Measurements from ENCODE around the gene ACRBP.

Gene ACRBP

DNA sequence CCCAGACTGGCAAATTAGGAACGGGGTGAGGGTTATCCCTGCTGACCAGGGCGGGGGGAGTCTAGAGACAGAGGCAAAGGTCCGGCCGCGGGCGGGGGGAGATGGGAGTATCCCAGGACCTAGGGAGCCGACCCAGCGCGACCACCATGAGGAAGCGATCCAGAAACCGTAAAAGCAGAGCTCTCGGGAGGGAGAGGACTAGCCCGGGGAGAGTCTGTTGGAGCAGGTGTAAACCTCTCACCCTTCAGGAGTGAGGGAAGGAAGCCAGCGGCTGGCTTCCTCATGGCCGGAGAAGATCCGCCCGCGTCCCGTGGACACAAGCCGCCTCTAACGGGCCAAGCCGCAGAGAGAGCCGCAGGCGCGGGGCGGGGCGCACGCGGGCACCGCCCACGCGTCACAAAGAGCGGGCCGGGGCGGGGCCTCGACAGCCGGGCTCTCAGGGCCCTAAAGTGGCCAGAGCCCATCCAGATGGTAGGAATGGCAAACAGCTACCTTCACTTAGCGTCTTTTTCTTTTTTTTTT, at the start of gene ACRBP:
TSS of gene ACRBP (minus strand) at position 350 of the 522 bp plus-strand sequence. CDS start at position 284, 66 bp downstream.
- no peak for DNase-seq (ENCODE audit: low read depth in 2 of 2)

GRCh38 chr12:6695313-6696045, 48.2 kb upstream of the ACRBP start:
- DNase-seq (ENCODE audit: low read depth in 2 of 2) = no peak

- no peak for DNase-seq (ENCODE audit: low read depth in 2 of 2)
Observed at GRCh38 chr12:6694701-6695100, 47.5 kb upstream of the ACRBP start.

GRCh38 chr12:6693832-6694355, 46.7 kb upstream of the ACRBP start:
- DNase-seq (ENCODE audit: low read depth in 2 of 2) = no peak

DNA sequence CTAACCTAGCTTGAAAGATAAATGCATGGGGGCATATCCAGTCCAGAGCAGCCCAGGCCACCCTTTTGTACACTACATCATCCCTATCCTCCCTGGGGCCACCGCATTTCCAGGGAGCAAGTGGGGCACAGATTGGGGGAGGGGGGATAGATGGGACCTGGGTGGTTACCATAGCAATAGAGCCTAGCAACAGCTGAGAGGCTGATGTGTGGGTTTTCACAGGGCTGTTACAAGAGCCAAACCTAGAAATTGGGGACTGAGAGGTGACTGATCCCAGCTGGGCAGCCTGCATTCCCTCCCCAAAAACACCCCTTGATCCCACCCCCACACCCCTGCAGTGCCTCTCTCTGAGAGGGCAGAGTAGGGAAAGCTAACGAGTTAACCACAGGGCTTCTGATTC, 45.7 kb upstream of the ACRBP start:
- DNase-seq (ENCODE audit: low read depth in 2 of 2) = no peak

DNA sequence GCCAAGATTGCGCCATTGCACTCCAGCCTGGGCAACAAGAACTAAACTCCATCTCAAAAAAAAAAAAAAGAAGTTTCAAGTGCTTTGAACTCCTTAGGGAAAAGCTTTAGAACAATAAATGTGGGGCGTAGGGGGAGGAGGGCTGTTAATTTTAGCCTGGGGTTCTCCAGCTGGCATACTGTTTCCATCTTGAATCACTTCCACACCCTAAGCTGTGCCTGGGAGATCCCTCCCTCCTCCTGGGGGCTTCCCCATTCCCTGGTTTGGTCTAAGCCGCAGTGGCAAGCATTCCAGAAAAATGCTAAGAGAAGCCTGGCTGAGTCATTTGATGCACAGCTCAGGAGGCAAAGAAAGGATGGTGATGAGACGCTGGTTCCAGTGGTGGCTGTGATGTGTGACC, 44.2 kb upstream of the ACRBP start:
- no peak for DNase-seq (ENCODE audit: low read depth in 2 of 2)

DNA sequence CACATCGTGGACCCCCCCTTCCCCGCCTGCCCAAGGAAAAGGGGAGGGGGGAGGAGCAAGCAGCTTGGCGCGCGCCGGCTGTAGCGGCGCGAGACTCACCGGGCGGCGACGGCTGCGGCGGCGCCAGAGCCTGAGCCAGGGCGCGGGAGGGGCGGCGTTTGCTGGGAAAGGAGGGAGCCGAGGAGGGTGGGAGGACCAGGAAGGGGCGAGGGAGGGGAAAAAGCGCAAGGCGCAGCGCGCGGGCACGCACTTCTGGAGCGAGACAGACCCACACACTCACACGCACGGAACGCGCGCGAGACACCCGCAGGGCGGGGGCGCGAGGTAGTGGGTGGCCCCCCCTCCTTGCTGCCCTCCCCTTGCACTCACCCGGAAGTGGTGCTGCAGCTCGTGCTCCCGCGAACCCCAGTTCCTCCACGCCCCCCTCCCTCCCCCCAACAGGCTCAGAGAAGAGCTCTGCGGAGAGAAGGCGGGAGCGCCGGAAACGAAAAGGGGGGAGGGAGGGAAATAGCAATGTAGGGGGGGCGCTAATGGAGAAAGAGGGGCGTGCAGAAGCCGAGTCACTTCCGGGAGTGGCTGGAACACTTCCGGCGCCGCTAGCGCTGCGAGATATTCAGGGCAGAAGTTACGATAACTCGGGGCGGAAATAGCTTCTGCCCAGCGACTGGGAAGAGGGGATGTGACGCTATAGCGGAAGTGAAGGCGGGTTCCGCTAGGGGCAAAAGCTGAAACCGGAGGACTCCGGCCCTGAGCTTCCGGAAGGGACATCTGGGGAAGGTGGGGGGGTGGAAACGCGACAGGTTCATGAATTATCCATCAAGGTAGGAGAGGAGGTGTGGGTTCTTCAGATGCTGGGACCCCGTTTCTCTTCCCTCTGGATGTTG, 42.0 kb upstream of the ACRBP start, which contains the start of gene ZNF384:
TSS of gene ZNF384 (minus strand) at position 377 of the 884 bp plus-strand sequence. CDS start 9,855 bp downstream, outside the sequence.
- DNase-seq (ENCODE audit: low read depth in 2 of 2) = peak; percentile 93 to 94

GRCh38 chr12:6688543-6688998, 41.3 kb upstream of the ACRBP start:
- DNase-seq (ENCODE audit: low read depth in 2 of 2) = no peak

- DNase-seq (ENCODE audit: low read depth in 2 of 2) = no peak
Observed at GRCh38 chr12:6685814-6686213, 38.6 kb upstream of the ACRBP start.

DNA sequence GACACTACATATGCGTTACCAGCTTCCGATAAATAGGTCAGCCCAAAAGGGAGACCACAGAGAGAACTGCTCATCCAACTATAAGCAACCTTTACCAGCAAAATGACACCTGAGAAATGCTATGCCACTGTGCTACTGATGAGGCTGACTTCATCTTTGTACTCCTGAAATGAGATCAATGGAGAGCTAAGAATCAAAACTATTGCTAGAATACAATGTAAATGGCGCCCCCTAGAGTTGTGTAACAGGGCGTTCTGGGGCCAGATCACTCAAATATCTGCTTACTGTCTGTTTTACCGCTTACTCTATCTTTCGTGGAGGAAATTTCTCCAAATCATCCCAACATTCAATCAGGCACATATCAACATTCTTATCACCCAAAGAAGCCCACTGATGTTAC, 37.4 kb upstream of the ACRBP start:
- peak in 1 of 2 donors; percentile 17 for DNase-seq (ENCODE audit: low read depth in 2 of 2)

DNA sequence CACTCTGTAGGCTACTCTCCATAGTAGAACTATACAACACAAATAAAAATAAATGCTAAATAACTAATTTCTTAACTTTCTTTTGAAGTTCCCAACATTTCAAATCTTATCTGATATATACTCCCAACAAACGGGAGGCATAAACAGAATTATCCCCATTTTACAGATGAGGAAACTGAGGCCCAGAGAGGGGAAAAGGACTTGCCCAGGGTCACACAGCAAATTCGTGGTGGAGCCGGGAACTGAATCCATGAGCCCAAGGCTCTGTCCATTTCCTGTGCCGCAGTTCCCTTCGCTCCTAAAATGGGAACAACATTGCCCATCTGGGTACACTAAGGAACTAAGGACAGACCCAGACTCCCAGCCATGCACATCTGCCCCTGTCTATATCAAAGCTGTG, 29.7 kb upstream of the ACRBP start:
- no peak for DNase-seq (ENCODE audit: low read depth in 2 of 2)

DNA sequence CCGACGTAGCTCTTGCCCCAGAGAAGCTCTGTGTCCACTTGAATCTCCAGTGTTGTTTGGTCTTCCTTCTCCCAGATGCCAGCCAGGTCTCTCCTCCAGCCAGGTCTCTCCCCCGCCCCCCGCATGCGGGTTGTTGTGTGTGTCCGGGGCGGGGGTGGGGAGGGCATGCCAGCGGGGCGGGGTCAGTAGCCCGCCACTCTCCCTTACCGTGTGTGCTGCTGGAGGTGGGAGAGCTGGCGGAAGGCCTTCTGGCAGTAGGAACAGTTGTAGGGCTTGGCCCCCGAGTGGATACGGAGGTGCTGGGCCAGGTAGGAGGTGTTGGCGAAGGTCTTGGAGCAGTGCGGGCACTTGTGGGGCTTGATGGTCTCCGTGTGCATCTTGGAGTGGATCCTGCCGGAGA, 24.9 kb upstream of the ACRBP start:
- DNase-seq (ENCODE audit: low read depth in 2 of 2) = no peak

DNA sequence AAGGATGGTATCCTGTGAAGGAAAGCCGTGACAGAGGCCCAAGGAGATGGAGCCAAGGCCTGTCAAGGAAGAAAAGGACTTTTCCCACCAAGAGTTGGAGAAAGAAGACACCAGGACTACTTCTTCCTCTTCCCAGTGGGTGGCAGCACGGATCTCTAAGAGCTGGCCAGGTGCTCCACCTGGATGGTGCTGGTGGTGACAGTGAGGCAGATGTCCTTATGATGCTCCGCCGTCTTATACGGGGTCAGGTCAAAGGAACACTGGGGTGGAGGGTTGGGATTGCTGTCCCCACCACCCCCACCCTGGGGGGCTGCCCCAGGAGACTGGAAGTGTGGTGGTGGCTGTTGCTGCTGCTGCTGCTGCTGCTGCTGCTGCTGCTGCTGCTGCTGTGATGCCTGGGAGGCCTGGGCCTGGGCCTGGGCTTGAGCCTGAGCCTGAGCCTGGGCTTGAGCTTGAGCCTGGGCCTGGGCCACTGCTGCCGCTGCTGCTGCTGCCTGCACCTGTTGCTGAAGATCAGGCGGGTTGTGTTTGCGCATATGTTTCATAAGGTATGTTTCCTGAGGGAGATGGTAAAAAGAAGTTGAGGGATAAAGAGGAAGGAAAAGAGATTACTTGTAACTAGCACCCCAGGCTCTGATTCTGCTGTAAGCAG, 20.5 kb upstream of the ACRBP start:
- no peak for DNase-seq (ENCODE audit: low read depth in 2 of 2)

DNA sequence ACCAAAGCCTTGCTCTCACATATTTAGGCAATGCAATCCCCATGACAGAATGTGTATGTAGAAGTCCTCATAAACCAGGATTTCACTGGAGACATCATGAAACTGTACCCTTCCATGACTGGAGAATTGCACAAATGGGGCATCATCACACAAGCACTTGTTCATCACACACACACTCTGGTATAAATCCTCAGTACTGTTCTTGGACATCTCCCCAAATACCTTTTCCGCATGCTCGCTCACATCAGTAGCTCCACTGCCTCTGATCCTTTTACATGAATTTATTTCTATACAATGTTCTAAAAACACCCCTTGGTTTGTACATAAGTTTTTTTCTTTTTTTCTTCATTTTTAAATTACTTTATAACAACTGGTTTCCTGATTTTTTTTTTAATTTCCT, 19.0 kb upstream of the ACRBP start:
- DNase-seq (ENCODE audit: low read depth in 2 of 2) = no peak

DNA sequence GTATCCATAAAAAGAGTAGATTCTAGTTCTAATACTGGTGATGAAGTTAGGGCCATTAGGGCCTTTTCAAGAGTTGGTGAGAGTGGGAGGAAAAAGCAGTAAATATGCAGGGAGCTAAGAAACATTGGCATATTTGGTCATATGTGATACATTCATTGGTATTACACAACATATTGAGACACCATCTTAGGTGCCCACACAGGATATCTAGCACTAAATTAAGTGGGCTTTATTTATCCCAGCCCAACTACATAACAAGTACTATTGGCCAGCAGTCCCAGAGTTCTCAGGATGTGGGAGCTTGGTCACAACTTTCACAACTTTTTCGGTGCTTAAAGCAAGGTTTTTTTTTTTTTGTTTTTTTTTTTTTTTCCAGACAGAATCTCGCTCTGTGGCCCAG, 17.7 kb upstream of the ACRBP start:
- DNase-seq (ENCODE audit: low read depth in 2 of 2) = no peak

GRCh38 chr12:6662906-6663742, 15.9 kb upstream of the ACRBP start, which contains the start of gene ING4:
TSS of gene ING4 (minus strand) at chr12:6663119. CDS start at chr12:6663101, 18 bp downstream.
- peak; percentile 93 to 94 for DNase-seq (ENCODE audit: low read depth in 2 of 2)

DNA sequence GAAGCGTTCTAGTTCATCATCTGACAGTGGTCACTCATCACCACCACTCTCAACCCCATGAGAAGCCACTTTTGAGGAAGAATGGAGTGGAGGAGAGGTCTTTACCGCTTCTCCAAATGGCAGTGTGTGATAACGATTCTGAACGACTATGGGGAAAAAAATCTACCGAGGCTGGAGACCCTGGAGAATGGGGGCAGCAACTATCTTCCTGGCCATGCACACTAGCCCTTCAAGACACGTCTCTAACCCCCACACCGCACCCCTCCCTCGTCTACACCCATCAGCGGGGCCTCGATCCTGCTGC, 15.3 kb upstream of the ACRBP start:
- DNase-seq (ENCODE audit: low read depth in 2 of 2) = no peak

DNA sequence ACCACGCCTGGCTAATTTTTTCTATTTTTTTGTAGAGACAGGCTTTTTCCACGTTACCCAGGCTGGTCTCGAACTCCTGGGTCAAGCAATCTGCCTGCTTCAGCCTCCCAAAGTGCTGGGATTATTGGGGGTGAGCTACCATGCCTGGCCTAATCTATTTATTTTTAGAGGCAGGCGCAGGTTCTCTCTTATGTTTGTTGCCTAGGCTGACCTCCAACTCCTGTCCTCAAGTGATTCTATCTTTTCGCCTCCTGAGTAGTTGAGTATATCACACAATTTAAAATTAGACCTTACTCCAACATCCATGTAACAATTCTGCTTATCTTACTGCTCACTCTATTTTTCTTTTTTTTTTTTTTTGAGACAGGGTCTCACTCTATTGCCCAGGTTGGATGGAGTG, 6.8 kb upstream of the ACRBP start:
- no peak for DNase-seq (ENCODE audit: low read depth in 2 of 2)

DNA sequence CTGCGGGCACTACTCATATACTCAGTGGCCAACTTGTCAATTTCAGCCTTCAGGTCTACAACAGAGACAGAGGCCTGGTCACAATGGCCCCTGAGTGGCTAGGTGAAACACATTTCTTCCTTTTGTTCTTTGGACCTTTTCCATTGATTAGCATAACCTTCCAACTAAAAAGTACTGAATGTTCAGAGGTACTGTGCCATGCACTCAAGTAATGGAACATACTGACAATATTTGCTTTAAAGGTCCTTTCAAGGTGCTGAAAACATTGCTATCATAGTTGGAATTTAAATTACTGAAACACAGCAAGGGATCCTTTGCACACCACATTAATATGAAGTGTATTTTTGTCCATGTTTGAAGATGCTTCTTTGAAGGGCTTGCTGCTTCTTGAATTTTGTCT, 6.1 kb upstream of the ACRBP start:
- no peak for DNase-seq (ENCODE audit: low read depth in 2 of 2)

- no peak for DNase-seq (ENCODE audit: low read depth in 2 of 2)
Observed at GRCh38 chr12:6652391-6652790, 5.2 kb upstream of the ACRBP start.

GRCh38 chr12:6650832-6651231, 3.6 kb upstream of the ACRBP start:
- no peak for DNase-seq (ENCODE audit: low read depth in 2 of 2)
